ENCODE data around the gene FXYD5. TPM values are rescaled to one million over a fixed set of nuclear protein-coding genes. Genes with fewer than 3 reads are reported as not detected.
A peak's percentile ranks its signal among the peaks of the same experiment; 100 is the strongest.
"Not testable (repeated sequence)": the region's sequence is repeated elsewhere in the genome, so short reads cannot be mapped to it uniquely, and the experiment has no call there.

FXYD5 gene
- total RNA-seq, 8 experiments from 2014 or later = 7.1 to 201 (median 14.7) TPM

DNA sequence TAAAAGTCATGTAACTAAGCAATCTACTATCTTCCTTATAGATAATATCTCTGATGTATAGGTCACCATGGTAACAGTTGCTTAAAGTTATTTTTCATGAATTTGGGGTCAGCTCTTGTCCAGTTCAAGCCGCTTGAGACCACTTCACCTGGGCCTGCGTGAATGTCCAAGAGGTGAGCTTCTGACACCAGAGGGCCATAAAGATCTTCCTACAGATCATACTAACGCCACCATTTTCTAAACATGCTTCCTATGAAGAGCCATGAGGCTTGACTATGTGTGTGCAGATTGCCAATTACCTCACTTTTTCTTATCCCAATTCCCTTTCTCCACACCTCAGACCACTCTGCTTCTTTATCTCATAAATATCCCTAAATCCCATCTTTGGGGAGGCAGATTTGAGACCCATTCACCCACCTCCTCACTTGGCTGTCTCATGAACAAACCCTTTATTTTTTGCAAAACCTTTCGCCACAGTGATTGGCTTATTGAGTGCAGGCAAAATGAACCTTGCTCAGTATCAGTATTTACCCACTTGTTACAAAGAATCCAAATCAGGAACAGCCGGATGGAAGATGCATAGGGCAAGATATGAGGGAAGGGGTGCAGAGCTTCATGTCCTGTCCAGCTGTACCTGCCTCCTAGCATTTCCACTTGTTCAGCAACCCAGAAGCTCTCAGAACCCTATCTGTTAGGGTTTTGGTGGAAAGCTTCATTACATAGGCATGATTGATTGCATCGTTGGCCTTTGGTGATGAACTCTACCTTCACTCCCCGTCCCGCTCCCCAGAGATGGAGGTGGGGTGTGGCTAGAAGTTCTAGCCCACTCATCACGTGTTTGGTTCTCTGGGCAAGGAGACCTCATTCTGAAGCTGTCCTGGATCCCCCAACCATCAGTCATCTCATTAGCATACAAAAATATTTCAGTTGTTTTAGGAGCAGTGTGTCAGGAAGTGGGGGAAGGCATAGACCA lies 39.8 kb downstream of the FXYD5 start:
- WGBS, 10 experiments = 50 to 100% (median 81%) methylated on average over 1 to 9 of the region's 9 CpGs
- Histone ChIP-seq H3K27ac (no peak overlapping the region), H3K4me1 (replicated peaks in 1 of 2) (no peaks in the 10 kb centered on the region), H3K4me3 (no peak overlapping the region)
- in situ Hi-C loops (cut with MboI; ENCODE audit: low pct_unique_long_range_greater_than_20kb in 2 of 9, low sequenced_read_pairs in 9 of 9, unreplicated experiment in 9 of 9) = no loop called here
- ATAC-seq (replicated peaks in 6 of 8) = no peak

- no peak overlapping the region for H3K4me3 ChIP-seq
- no peak overlapping the region for H3K27ac ChIP-seq
- ATAC-seq (replicated peaks in 6 of 8) = peak in 2 of 8 experiments; percentile 67 to 92
- in situ Hi-C loops (cut with MboI; ENCODE audit: low pct_unique_long_range_greater_than_20kb in 2 of 9, low sequenced_read_pairs in 9 of 9, unreplicated experiment in 9 of 9) = no loop called here
- no peaks in the 10 kb centered on the region for H3K4me1 ChIP-seq (replicated peaks in 1 of 2)
- WGBS, 10 experiments = 0 to 86% (median 30%) methylated on average over 1 to 2 of the region's 2 CpGs; no CpG with 5 or more reads in 4 of the 10 experiments
Observed at GRCh38 chr19:35195830-35196229, 41.3 kb downstream of the FXYD5 start.

GRCh38 chr19:35196861-35197260 lies 42.3 kb downstream of the FXYD5 start:
- H3K4me3 ChIP-seq; in situ Hi-C loops (cut with MboI; ENCODE audit: low pct_unique_long_range_greater_than_20kb in 2 of 9, low sequenced_read_pairs in 9 of 9, unreplicated experiment in 9 of 9); H3K4me1 ChIP-seq (replicated peaks in 1 of 2); H3K27ac ChIP-seq: not testable (repeated sequence)
- WGBS, 10 experiments = 18 to 100% (median 92%) methylated on average over 2 to 4 of the region's 6 CpGs; no CpG with 5 or more reads in 4 of the 10 experiments
- ATAC-seq (replicated peaks in 6 of 8) = peak in 2 of 8 experiments; percentile 55 to 61

DNA sequence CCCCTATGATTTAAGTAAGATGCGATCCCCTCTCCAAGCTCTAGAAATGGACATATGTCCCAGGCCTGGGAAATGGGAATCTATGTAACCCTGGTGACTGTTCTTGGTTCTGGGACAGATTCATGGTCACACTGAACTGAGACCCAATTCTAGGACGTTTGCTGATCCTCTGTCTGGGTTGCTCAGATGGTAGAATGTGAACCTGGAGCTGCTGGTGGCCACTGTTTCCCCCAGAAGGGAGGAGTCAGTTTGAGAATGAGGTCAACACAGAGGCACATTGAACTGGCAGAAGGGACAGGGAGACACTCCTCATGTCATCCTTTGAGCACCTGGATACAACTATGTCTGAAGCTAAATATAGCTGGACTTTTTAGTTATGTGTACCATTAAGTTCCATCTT lies 44.9 kb downstream of the FXYD5 start:
- H3K4me1 ChIP-seq (replicated peaks in 1 of 2) = peaks cover 7 to 9% of the 10 kb centered on the region in 2 donors
- WGBS, 10 experiments = 17 to 100% (median 40%) methylated on average over 1 to 2 of the region's 2 CpGs; no CpG with 5 or more reads in 5 of the 10 experiments
- ATAC-seq (replicated peaks in 6 of 8) = no peak
- in situ Hi-C loops (cut with MboI; ENCODE audit: low pct_unique_long_range_greater_than_20kb in 2 of 9, low sequenced_read_pairs in 9 of 9, unreplicated experiment in 9 of 9) = no loop called here
- H3K4me3 ChIP-seq = no peak overlapping the region
- H3K27ac ChIP-seq = no peak overlapping the region

DNA sequence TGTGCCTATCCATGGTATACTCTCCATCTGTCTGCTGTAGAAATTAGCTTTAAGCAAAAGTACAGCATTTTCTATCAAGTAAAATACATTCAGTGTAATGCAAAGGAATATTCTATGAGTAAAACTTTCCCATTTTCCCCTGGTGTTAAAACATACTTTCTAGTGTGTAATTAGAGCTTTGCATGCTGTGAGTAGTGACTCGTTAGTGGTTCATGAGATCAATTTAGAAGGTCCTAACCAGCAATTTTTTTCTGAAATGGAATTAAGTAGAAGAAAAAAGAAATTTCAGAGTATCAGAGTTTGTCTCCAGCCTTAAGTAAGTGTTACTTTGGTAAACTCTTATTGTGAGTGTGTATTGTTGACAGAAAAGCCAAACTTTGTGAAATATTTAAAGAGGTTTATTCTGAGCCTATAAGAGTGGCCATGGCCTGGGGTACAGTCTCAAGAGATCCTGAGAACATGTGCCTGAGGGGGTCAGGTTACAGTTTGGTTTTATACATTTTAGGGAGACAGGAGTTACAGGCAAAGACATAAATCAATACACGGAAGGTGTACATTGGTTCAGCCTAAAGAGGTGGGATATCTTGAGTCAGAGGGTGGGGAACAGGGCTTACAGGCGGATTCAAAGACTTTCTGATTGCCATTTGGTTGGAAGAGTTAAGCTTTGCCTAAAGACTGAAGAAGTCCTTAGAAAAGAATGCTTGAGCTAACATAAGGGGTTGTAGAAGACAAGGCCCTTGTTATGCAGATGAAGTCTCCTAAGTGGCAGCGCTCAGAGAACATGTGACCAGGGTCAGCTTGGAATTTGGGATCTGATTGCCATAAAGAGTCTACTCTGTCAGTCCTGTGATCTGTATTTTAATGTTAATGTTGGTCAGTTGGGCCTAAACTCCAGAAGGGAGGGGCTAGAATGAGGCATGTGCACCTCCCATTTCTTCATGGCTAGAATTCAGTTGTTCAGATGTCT lies 48.5 kb downstream of the FXYD5 start:
- H3K4me3 ChIP-seq = no peak overlapping the region
- in situ Hi-C loops (cut with MboI; ENCODE audit: low pct_unique_long_range_greater_than_20kb in 2 of 9, low sequenced_read_pairs in 9 of 9, unreplicated experiment in 9 of 9) = no loop called here
- ATAC-seq (replicated peaks in 6 of 8) = peak in 5 of 8 experiments; percentile 75 to 93 (median 92)
- no peak overlapping the region for H3K27ac ChIP-seq
- H3K4me1 ChIP-seq (replicated peaks in 1 of 2) = peaks cover 7 to 9% of the 10 kb centered on the region in 2 donors
- 0 to 70% (median 26%) methylated on average over 1 to 4 of the region's 4 CpGs; no CpG with 5 or more reads in 1 of the 10 experiments for WGBS, 10 experiments

DNA sequence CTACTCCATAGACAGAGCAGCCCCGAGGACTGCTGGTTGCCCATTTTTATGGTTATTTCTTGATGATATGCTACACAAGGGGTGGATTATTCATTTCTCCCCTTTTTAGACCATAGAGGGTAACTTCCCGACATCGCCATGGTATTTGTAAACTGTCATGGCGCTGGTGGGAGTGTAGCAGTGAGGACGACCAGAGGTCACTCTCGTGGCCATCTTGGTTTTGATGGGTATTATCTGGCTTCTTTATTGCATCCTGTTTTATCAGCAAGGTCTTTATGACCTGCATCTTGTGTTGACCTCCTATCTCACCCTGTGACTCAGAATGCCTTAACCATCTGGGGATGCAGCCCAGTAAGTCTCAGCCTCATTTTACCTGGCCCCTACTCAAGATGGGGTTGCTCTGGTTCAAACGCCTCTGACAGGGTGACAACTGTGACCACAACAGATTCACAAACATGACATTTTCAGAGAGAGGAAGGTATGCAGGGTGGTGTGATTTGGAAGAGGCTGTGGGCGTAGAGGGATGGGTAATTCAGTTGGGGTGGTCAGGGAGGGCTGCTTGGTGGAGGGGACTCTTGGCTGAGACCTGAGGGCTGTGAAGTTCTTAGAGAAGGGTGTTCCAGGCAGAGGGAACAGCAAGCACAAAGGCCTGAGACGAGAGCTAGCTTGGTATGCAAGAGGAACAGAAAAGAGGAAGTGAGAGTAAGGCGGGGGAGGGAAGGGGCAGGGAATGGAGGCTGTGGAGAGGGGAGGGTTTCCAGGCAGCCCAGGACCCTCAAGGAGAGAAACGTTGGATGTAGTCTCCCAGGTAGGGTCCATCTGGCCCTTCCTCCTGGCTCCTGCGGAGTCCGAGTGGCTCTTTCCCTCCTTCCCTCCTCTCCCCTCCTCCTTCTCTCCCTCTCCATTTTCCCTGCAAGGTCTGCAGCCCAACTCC lies 50.5 kb downstream of the FXYD5 start:
- Histone ChIP-seq H3K27ac (no peak overlapping the region), H3K4me1 (replicated peaks in 1 of 2) (peaks cover 7 to 9% of the 10 kb centered on the region in 2 donors), H3K4me3 (no peak overlapping the region)
- ATAC-seq (replicated peaks in 6 of 8) = no peak
- 20 to 100% (median 71%) methylated on average over 2 to 6 of the region's 13 CpGs; no CpG with 5 or more reads in 3 of the 10 experiments for WGBS, 10 experiments
- in situ Hi-C loops (cut with MboI; ENCODE audit: low pct_unique_long_range_greater_than_20kb in 2 of 9, low sequenced_read_pairs in 9 of 9, unreplicated experiment in 9 of 9) = no loop called here

DNA sequence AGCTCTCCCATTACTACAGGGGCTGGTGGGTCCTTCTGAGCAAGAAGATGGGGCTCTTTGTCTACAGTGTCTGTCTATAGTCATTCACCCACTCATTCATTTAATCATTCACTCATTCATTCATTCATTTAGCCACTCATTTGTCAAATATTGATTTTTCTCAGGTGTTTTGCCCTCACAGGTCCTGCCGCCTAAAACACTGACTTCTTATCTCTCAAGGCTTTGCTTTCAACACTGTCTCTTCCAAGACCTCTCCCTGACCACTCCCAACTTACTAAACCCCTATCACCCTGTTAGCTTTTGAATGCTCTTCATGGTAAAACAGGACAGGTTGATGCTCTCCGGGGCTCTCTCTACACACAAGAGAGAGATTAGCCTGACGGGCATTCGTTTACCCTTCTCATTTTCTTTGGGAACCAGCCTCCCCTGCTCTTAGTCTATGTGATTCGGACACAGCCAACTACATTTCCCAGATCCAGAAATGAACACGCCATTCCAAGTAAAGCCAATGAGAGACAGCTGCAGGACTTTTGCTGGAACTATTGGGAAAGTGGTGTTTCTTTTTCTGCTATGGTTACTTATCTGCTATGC lies 51.3 kb downstream of the FXYD5 start:
- WGBS, 10 experiments = 36 to 96% (median 84%) methylated on average over 2 to 6 of the region's 6 CpGs; no CpG with 5 or more reads in 1 of the 10 experiments
- in situ Hi-C loops (cut with MboI; ENCODE audit: low pct_unique_long_range_greater_than_20kb in 2 of 9, low sequenced_read_pairs in 9 of 9, unreplicated experiment in 9 of 9) = no loop called here
- Histone ChIP-seq H3K4me3 (no peak overlapping the region), H3K4me1 (replicated peaks in 1 of 2) (peaks cover 7 to 9% of the 10 kb centered on the region in 2 donors), H3K27ac (no peak overlapping the region)
- no peak for ATAC-seq (replicated peaks in 6 of 8)

DNA sequence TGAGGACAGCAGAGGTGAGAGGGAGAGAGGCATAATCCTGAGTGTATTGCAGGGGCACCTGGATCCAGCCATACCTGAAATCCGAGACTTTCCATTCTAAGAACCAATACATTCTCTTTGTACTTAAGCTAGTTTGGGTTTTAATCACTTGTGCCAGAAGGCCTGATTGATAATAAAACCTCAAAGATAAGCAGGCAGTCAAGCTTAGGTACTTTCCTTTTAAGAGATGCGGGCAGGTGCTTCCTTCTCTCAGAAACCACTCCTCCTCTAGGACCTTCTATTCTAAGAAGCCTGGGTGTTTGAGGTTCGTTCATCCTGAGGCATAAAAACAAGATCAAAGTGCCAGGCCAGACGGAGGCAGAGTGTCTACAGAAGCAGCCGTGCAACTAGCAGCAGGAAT lies 51.8 kb downstream of the FXYD5 start:
- no peak for ATAC-seq (replicated peaks in 6 of 8)
- in situ Hi-C loops (cut with MboI; ENCODE audit: low pct_unique_long_range_greater_than_20kb in 2 of 9, low sequenced_read_pairs in 9 of 9, unreplicated experiment in 9 of 9) = no loop called here
- 0 to 100% (median 80%) methylated on average over 1 to 5 of the region's 5 CpGs; no CpG with 5 or more reads in 3 of the 10 experiments for WGBS, 10 experiments

DNA sequence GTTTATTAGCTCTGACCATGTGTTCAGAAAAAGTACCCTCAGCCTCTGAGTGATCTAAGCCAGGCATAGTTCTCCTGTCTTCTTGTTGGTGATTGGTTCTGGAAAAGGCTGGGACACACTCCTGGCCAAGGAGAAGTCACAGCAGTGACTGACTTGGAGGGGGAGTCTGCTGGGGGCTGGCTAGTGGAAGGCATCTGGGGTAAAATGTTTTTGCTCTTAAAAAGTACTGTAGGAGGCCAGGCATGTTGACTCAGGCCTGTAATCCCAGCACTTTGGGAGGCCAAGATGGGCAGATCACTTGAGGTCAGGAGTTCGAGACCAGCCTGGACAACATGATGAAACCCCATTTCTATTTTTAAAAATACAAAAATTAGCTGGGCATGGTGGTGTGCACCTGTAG lies 52.3 kb downstream of the FXYD5 start:
- in situ Hi-C loops (cut with MboI; ENCODE audit: low pct_unique_long_range_greater_than_20kb in 2 of 9, low sequenced_read_pairs in 9 of 9, unreplicated experiment in 9 of 9) = no loop called here
- WGBS, 10 experiments = 14 to 100% (median 60%) methylated on average over 1 of the region's 1 CpG; no CpG with 5 or more reads in 5 of the 10 experiments
- H3K4me3 ChIP-seq = no peak overlapping the region
- ATAC-seq (replicated peaks in 6 of 8) = no peak
- peaks cover 7 to 9% of the 10 kb centered on the region in 2 donors for H3K4me1 ChIP-seq (replicated peaks in 1 of 2)
- no peak overlapping the region for H3K27ac ChIP-seq

More for the DNA sequence above, 51.8 kb downstream of the FXYD5 start:
- Histone ChIP-seq H3K27ac (no peak overlapping the region), H3K4me3 (no peak overlapping the region), H3K4me1 (replicated peaks in 1 of 2) (peaks cover 7 to 9% of the 10 kb centered on the region in 2 donors)

GRCh38 chr19:35207391-35207871 lies 52.9 kb downstream of the FXYD5 start:
- in situ Hi-C loops (cut with MboI; ENCODE audit: low pct_unique_long_range_greater_than_20kb in 2 of 9, low sequenced_read_pairs in 9 of 9, unreplicated experiment in 9 of 9) = no loop called here
- Histone ChIP-seq H3K27ac (no peak overlapping the region), H3K4me1 (replicated peaks in 1 of 2) (peaks cover 7 to 9% of the 10 kb centered on the region in 2 donors), H3K4me3 (no peak overlapping the region)
- no peak for ATAC-seq (replicated peaks in 6 of 8)
- WGBS, 10 experiments = 17 to 100% (median 79%) methylated on average over 1 to 8 of the region's 8 CpGs

GRCh38 chr19:35208121-35208520 lies 53.6 kb downstream of the FXYD5 start:
- in situ Hi-C loops (cut with MboI; ENCODE audit: low pct_unique_long_range_greater_than_20kb in 2 of 9, low sequenced_read_pairs in 9 of 9, unreplicated experiment in 9 of 9) = no loop called here
- 32 to 96% (median 84%) methylated on average over 3 to 8 of the region's 8 CpGs; no CpG with 5 or more reads in 2 of the 10 experiments for WGBS, 10 experiments
- no peak for ATAC-seq (replicated peaks in 6 of 8)

More at GRCh38 chr19:35208121-35208520, 53.6 kb downstream of the FXYD5 start:
- Histone ChIP-seq H3K4me3 (no peak overlapping the region), H3K27ac (no peak overlapping the region), H3K4me1 (replicated peaks in 1 of 2) (peaks cover 7% of the 10 kb centered on the region in 2 donors)
